T-helper 17 cell (primary cell): ENCODE results near the gene SLC24A5. TPM values are rescaled to one million over a fixed set of nuclear protein-coding genes. Genes with fewer than 3 reads are reported as not detected.

Experiments
- ATAC-seq: fragments of 150-1000 bp; cut with Tn5 transposase; 2 replicates; pipeline ENCODE4 v1.10.0; 2021; ENCODE audit warnings: mild to moderate bottlenecking, moderate library complexity
- DNase-seq, 3 donors: peaks; one replicate each; pipeline versions ENCODE4 v3.0.0 to v3.0.0-alpha.2; 2020 to 2021
- H3K9me3 ChIP-seq: one replicate; pipeline ENCODE4 v1.7.0; 2013; ENCODE audit warnings: low read length, mild to moderate bottlenecking; ENCODE audit not compliant: control insufficient read depth, poor library complexity, severe bottlenecking
- H3K27ac Mint-ChIP-seq: one replicate; pipeline ENCODE4 v1.8.0; 2022; ENCODE audit warnings: mild to moderate bottlenecking, moderate library complexity, mixed read lengths
- H3K27me3 Mint-ChIP-seq: one replicate; pipeline ENCODE4 v1.8.0; 2022; ENCODE audit warnings: mixed read lengths
- H3K36me3 Mint-ChIP-seq: one replicate; pipeline ENCODE4 v1.8.0; 2022; ENCODE audit warnings: low read depth, mixed read lengths
- H3K4me1 Mint-ChIP-seq: one replicate; pipeline ENCODE4 v1.8.0; 2022; ENCODE audit warnings: mild to moderate bottlenecking, mixed read lengths
- H3K4me3 Mint-ChIP-seq: one replicate; pipeline ENCODE4 v1.8.0; 2022; ENCODE audit warnings: mild to moderate bottlenecking, moderate library complexity, mixed read lengths
- total RNA-seq, 4 donors: library from RNA in 2 of 4; stranded (reverse) in 2 of 4; gene quantifications; one replicate each; pipeline ENCODE4 v1.2.3 and lab custom pipeline; 2022 to 2026

SLC24A5 gene
- total RNA-seq, 2 donors from 2014 or later: not detected

- H3K27ac Mint-ChIP-seq: no peak overlapping the region
- no peaks in the 10 kb centered on the region for H3K9me3 ChIP-seq
- ATAC-seq (no peak), DNase-seq (no peak)
- H3K27me3 Mint-ChIP-seq: peaks cover 38% of the 10 kb centered on the region
- no peak overlapping the region for H3K4me3 Mint-ChIP-seq
- no peaks in the 10 kb centered on the region for H3K4me1 Mint-ChIP-seq
- no peaks in the 10 kb centered on the region for H3K36me3 Mint-ChIP-seq
Measured at GRCh38 chr15:48096355-48096786, 24.4 kb upstream of the SLC24A5 start.

- no peaks in the 10 kb centered on the region for H3K9me3 ChIP-seq
- H3K4me1 Mint-ChIP-seq: no peaks in the 10 kb centered on the region
- no peak overlapping the region for H3K27ac Mint-ChIP-seq
- DNase-seq (no peak), ATAC-seq (no peak)
- H3K27me3 Mint-ChIP-seq: peaks cover 39% of the 10 kb centered on the region
- H3K4me3 Mint-ChIP-seq: no peak overlapping the region
- H3K36me3 Mint-ChIP-seq: no peaks in the 10 kb centered on the region
Measured at GRCh38 chr15:48096813-48097212, 24.0 kb upstream of the SLC24A5 start.

GRCh38 chr15:48097264-48097663, 23.5 kb upstream of the SLC24A5 start:
- no peak overlapping the region for H3K27ac Mint-ChIP-seq
- DNase-seq (no peak), ATAC-seq (no peak)
- no peaks in the 10 kb centered on the region for H3K36me3 Mint-ChIP-seq
- H3K27me3 Mint-ChIP-seq: peaks cover 39% of the 10 kb centered on the region
- no peaks in the 10 kb centered on the region for H3K4me1 Mint-ChIP-seq
- H3K4me3 Mint-ChIP-seq: no peak overlapping the region
- no peaks in the 10 kb centered on the region for H3K9me3 ChIP-seq

GRCh38 chr15:48101376-48101961, 19.3 kb upstream of the SLC24A5 start:
- Mint-ChIP-seq H3K27me3 (peaks cover 53% of the 10 kb centered on the region), H3K4me1 (no peaks in the 10 kb centered on the region), H3K36me3 (no peaks in the 10 kb centered on the region), H3K27ac (no peak overlapping the region), H3K4me3 (no peak overlapping the region)
- no peak for ATAC-seq
- no peaks in the 10 kb centered on the region for H3K9me3 ChIP-seq
- no peak for DNase-seq

GRCh38 chr15:48102167-48102566, 18.6 kb upstream of the SLC24A5 start:
- Mint-ChIP-seq H3K27me3 (peaks cover 53% of the 10 kb centered on the region), H3K4me1 (no peaks in the 10 kb centered on the region), H3K4me3 (no peak overlapping the region), H3K36me3 (no peaks in the 10 kb centered on the region), H3K27ac (no peak overlapping the region)
- H3K9me3 ChIP-seq: no peaks in the 10 kb centered on the region
- ATAC-seq: no peak
- no peak for DNase-seq

- H3K27ac Mint-ChIP-seq: no peak overlapping the region
- peaks cover 59% of the 10 kb centered on the region for H3K27me3 Mint-ChIP-seq
- no peaks in the 10 kb centered on the region for H3K9me3 ChIP-seq
- ATAC-seq (no peak), DNase-seq (no peak)
- H3K4me1 Mint-ChIP-seq: no peaks in the 10 kb centered on the region
- H3K36me3 Mint-ChIP-seq: no peaks in the 10 kb centered on the region
- H3K4me3 Mint-ChIP-seq: no peak overlapping the region
Measured at GRCh38 chr15:48103647-48104046, 17.1 kb upstream of the SLC24A5 start.

GRCh38 chr15:48105936-48106335, 14.9 kb upstream of the SLC24A5 start:
- ATAC-seq (no peak), DNase-seq (no peak)
- Mint-ChIP-seq H3K27ac (no peak overlapping the region), H3K27me3 (peaks cover 65% of the 10 kb centered on the region), H3K4me1 (no peaks in the 10 kb centered on the region), H3K4me3 (no peak overlapping the region), H3K36me3 (no peaks in the 10 kb centered on the region)
- H3K9me3 ChIP-seq: no peaks in the 10 kb centered on the region

- no peaks in the 10 kb centered on the region for H3K9me3 ChIP-seq
- H3K4me1 Mint-ChIP-seq: no peaks in the 10 kb centered on the region
- no peak overlapping the region for H3K4me3 Mint-ChIP-seq
- no peaks in the 10 kb centered on the region for H3K36me3 Mint-ChIP-seq
- no peak for ATAC-seq
- peaks cover 74% of the 10 kb centered on the region for H3K27me3 Mint-ChIP-seq
- DNase-seq: no peak
- no peak overlapping the region for H3K27ac Mint-ChIP-seq
Measured at GRCh38 chr15:48109212-48109611, 11.6 kb upstream of the SLC24A5 start.

GRCh38 chr15:48109856-48110531, 10.8 kb upstream of the SLC24A5 start:
- Mint-ChIP-seq H3K27me3 (peaks cover 74% of the 10 kb centered on the region), H3K36me3 (no peaks in the 10 kb centered on the region), H3K4me1 (no peaks in the 10 kb centered on the region), H3K27ac (no peak overlapping the region), H3K4me3 (no peak overlapping the region)
- DNase-seq (no peak), ATAC-seq (no peak)
- H3K9me3 ChIP-seq: no peaks in the 10 kb centered on the region

GRCh38 chr15:48112242-48112641, 8.5 kb upstream of the SLC24A5 start:
- ATAC-seq (no peak), DNase-seq (no peak)
- H3K27me3 Mint-ChIP-seq: peaks cover 53% of the 10 kb centered on the region
- no peaks in the 10 kb centered on the region for H3K4me1 Mint-ChIP-seq
- no peak overlapping the region for H3K4me3 Mint-ChIP-seq
- H3K9me3 ChIP-seq: no peaks in the 10 kb centered on the region
- H3K27ac Mint-ChIP-seq: no peak overlapping the region
- no peaks in the 10 kb centered on the region for H3K36me3 Mint-ChIP-seq

GRCh38 chr15:48119277-48119676, 1.5 kb upstream of the SLC24A5 start:
- Mint-ChIP-seq H3K36me3 (no peaks in the 10 kb centered on the region), H3K27me3 (peaks cover 14% of the 10 kb centered on the region), H3K4me3 (no peak overlapping the region), H3K27ac (no peak overlapping the region), H3K4me1 (no peaks in the 10 kb centered on the region)
- ATAC-seq (no peak), DNase-seq (no peak)
- H3K9me3 ChIP-seq: no peaks in the 10 kb centered on the region

GRCh38 chr15:48121849-48122248, 1.1 kb downstream of the SLC24A5 start:
- Mint-ChIP-seq H3K36me3 (peaks cover 3% of the 10 kb centered on the region), H3K27ac (no peak overlapping the region)
- ATAC-seq: no peak

GRCh38 chr15:48126667-48127355, 6.0 kb downstream of the SLC24A5 start:
- DNase-seq (no peak), ATAC-seq (no peak)
- H3K9me3 ChIP-seq: no peaks in the 10 kb centered on the region
- Mint-ChIP-seq H3K27me3 (peaks cover 19% of the 10 kb centered on the region), H3K4me3 (no peak overlapping the region), H3K27ac (no peak overlapping the region), H3K36me3 (peaks cover 3% of the 10 kb centered on the region), H3K4me1 (no peaks in the 10 kb centered on the region)

More at GRCh38 chr15:48121849-48122248, 1.1 kb downstream of the SLC24A5 start:
- Mint-ChIP-seq H3K27me3 (peaks cover 24% of the 10 kb centered on the region), H3K4me1 (no peaks in the 10 kb centered on the region), H3K4me3 (no peak overlapping the region)
- DNase-seq: no peak
- H3K9me3 ChIP-seq: no peaks in the 10 kb centered on the region
